CD4-positive, CD25-positive, alpha-beta regulatory T cell (primary cell): ENCODE results near the gene ARHGAP44. TPM values are rescaled to one million over a fixed set of nuclear protein-coding genes. Genes with fewer than 3 reads are reported as not detected.

Experiments
- ATAC-seq, 2 donors: fragments of 150-1000 bp; cut with Tn5 transposase; one replicate each; pipeline ENCODE4 v1.10.0; 2021; ENCODE audit warnings: low read depth in 2 of 2, moderate number of reproducible peaks in 2 of 2, moderate library complexity in 1 of 2
- DNase-seq, 3 donors: peaks; one replicate each; pipeline versions ENCODE4 v3.0.0 to v3.0.0-alpha.2; 2012 to 2022; ENCODE audit warnings: mixed read lengths in 1 of 3
- H3K27ac ChIP-seq: one replicate; pipeline ENCODE4 v1.7.0; 2013; ENCODE audit warnings: mild to moderate bottlenecking, low read length; ENCODE audit not compliant: insufficient read depth, poor library complexity, severe bottlenecking
- H3K27me3 ChIP-seq: one replicate; pipeline ENCODE4 v1.7.0; 2013; ENCODE audit warnings: low read length; ENCODE audit not compliant: control insufficient read depth, insufficient read depth
- H3K36me3 ChIP-seq: one replicate; pipeline ENCODE4 v1.7.0; 2013; ENCODE audit warnings: mild to moderate bottlenecking, low read length, moderate library complexity; ENCODE audit not compliant: control insufficient read depth, insufficient read depth
- H3K4me1 ChIP-seq: 2 replicates; pipeline ENCODE4 v1.7.0; 2013; ENCODE audit warnings: mild to moderate bottlenecking, low read length; ENCODE audit not compliant: insufficient read depth, control insufficient read depth, poor library complexity, severe bottlenecking
- H3K4me3 ChIP-seq: one replicate; pipeline ENCODE4 v1.7.0; 2013; ENCODE audit warnings: low read depth, mild to moderate bottlenecking, low read length, moderate library complexity
- H3K9me3 ChIP-seq, 2 experiments: 1 replicate in 1 of 2; 2 replicates in 1 of 2; pipeline ENCODE4 v1.7.0; 2013; ENCODE audit warnings: low read length in 2 of 2, mild to moderate bottlenecking in 1 of 2, moderate library complexity in 1 of 2; ENCODE audit not compliant: control insufficient read depth in 2 of 2
- H3K27ac Mint-ChIP-seq, 3 donors: one replicate each; pipeline ENCODE4 v1.8.0; 2020 to 2022; ENCODE audit warnings: mild to moderate bottlenecking in 3 of 3, mixed read lengths in 3 of 3, moderate library complexity in 2 of 3
- H3K27me3 Mint-ChIP-seq: one replicate; pipeline ENCODE4 v1.8.0; 2022; ENCODE audit warnings: mild to moderate bottlenecking, mixed read lengths
- H3K36me3 Mint-ChIP-seq: one replicate; pipeline ENCODE4 v1.8.0; 2020; ENCODE audit warnings: mixed read lengths
- H3K4me1 Mint-ChIP-seq, 4 donors: one replicate each; pipeline ENCODE4 v1.8.0; 2020 to 2022; ENCODE audit warnings: mixed read lengths in 4 of 4, mild to moderate bottlenecking in 1 of 4
- H3K4me3 Mint-ChIP-seq, 4 donors: one replicate each; pipeline ENCODE4 v1.8.0; 2020 to 2022; ENCODE audit warnings: mild to moderate bottlenecking in 4 of 4, mixed read lengths in 4 of 4, moderate library complexity in 3 of 4
- H3K9me3 Mint-ChIP-seq, 7 donors: one replicate each; pipeline ENCODE4 v1.8.0; 2020 to 2022; ENCODE audit warnings: mixed read lengths in 7 of 7, mild to moderate bottlenecking in 3 of 7, moderate library complexity in 2 of 7
- polyA plus RNA-seq, 4 donors: library from polyadenylated mRNA; unstranded; fragments of 300-500 nt; fragmentation: Illumina TruSeq; gene quantifications; one replicate each; pipeline ENCODE4 v1.2.3, GENCODE V29; 2021
- total RNA-seq: library from RNA; stranded (reverse); gene quantifications from one replicate; pipeline ENCODE4 v1.2.3, GENCODE V29; 2022

ARHGAP44 gene, protein sequence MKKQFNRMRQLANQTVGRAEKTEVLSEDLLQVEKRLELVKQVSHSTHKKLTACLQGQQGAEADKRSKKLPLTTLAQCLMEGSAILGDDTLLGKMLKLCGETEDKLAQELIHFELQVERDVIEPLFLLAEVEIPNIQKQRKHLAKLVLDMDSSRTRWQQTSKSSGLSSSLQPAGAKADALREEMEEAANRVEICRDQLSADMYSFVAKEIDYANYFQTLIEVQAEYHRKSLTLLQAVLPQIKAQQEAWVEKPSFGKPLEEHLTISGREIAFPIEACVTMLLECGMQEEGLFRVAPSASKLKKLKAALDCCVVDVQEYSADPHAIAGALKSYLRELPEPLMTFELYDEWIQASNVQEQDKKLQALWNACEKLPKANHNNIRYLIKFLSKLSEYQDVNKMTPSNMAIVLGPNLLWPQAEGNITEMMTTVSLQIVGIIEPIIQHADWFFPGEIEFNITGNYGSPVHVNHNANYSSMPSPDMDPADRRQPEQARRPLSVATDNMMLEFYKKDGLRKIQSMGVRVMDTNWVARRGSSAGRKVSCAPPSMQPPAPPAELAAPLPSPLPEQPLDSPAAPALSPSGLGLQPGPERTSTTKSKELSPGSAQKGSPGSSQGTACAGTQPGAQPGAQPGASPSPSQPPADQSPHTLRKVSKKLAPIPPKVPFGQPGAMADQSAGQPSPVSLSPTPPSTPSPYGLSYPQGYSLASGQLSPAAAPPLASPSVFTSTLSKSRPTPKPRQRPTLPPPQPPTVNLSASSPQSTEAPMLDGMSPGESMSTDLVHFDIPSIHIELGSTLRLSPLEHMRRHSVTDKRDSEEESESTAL
- total RNA-seq (not detected), polyA plus RNA-seq (under 1 TPM in 2 of 4 donors, not detected in 2; 0.10 to 0.95 TPM)

DNA sequence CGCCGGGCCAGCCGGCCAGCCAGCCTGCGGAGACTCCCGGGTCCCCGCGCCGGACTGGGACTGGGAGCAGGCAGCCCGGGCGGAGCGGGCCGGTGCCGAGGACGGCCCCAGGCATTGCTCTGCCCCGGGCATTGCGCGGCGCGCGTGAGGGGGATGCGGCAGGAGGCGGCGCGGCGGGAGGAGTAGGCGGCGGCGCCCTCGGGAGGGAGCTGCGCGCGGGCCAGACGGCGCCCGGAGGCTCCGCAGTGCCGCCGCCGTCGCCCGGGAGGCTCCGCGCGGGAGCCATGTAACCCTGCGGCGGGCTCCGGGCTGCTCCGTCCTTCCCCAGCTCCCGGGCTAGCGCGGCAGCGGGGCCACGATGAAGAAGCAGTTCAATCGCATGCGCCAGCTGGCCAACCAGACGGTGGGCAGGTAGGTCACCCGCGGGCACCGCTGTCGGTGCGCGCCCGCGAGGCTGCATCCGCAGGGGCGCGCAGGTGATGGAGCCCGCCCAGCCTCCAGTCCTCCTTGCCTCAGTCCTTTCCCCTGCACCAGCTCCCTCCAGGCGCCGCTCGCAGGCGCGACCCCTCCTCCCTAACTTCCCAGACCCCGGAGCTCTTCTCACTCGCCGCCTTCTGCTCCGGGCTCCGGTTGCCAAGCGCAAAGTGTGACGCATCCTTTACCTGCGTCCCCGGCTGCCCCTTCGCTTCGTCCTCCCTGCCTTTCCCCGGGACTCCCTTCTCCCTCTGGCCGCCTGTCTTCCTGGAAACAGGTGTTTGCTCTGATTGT is at the start of gene ARHGAP44:
TSS of gene ARHGAP44 (plus strand) at position 18 of the 768 bp plus-strand sequence. CDS start at position 359, 341 bp downstream.
- Histone ChIP-seq H3K27me3 (peaks cover 11% of the 10 kb centered on the region), H3K27ac (no peak within 1 kb of the TSS), H3K9me3 (no peaks in the 10 kb centered on the region), H3K4me3 (no peak within 1 kb of the TSS), H3K36me3 (no peaks in the 10 kb centered on the region), H3K4me1 (no peaks in the 10 kb centered on the region)
- no peaks in the 10 kb centered on the region for H3K36me3 Mint-ChIP-seq
- ATAC-seq, result no peak
- peaks cover 0 to 6% (median 3%) of the 10 kb centered on the region in 7 donors for H3K9me3 Mint-ChIP-seq
- H3K4me3 Mint-ChIP-seq, result peak within 1 kb of the TSS in 3 of 4 donors; percentile 53 to 82 (median 68)
- DNase-seq, result peak in 1 of 3 donors; percentile 5
- H3K27ac Mint-ChIP-seq, result no peak within 1 kb of the TSS
- H3K27me3 Mint-ChIP-seq, result peaks cover 23% of the 10 kb centered on the region
- peaks cover 0 to 11% (median 0%) of the 10 kb centered on the region in 4 donors for H3K4me1 Mint-ChIP-seq

DNA sequence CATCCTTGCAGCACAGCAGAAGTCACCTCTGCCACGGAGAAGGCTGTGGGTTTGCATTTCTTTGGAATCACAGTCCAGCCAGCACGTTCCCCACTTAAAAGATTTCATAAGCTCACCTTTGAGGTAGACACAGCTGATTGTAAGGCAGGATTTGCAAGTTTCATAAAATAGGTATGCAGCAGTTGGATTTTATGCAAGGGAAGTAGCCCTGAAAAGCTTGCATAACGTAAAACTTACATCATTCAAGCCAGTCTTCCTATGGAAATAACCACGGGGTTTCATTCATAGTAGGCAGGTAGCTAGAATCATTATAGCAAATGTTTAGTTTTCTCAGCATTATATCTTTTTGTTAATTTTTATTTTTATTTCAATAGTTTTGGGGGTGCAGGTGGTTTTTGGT is 49.8 kb upstream of the ARHGAP44 start:
- Mint-ChIP-seq H3K27me3 (no peaks in the 10 kb centered on the region), H3K36me3 (no peaks in the 10 kb centered on the region), H3K4me3 (no peak overlapping the region), H3K4me1 (no peaks in the 10 kb centered on the region), H3K9me3 (peaks cover 0 to 2% (median 0%) of the 10 kb centered on the region in 7 donors), H3K27ac (no peak overlapping the region)
- Histone ChIP-seq H3K36me3 (no peaks in the 10 kb centered on the region), H3K9me3 (no peaks in the 10 kb centered on the region), H3K27ac (no peak overlapping the region), H3K4me3 (no peak overlapping the region), H3K4me1 (no peaks in the 10 kb centered on the region), H3K27me3 (no peaks in the 10 kb centered on the region)
- DNase-seq, result no peak
- no peak for ATAC-seq

DNA sequence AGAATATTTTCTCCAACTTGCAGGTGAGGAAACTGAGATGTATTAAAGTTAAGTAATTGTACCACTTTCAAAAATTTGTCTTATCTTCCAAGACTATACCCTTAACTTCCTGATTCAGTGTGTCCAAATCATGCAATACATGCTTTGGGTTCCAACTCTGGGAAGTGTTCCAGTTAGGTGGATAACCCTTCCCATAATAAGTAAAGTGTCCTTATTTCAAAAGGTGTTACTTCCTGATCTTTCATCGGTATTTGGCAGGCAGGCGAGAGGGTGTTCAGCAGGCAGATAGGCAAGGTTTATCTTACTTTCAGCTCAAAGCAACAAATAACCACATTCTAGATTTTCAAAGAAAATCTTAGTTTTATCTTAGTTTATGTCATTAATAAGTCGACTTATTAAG is 46.3 kb upstream of the ARHGAP44 start:
- Mint-ChIP-seq H3K27ac (no peak overlapping the region), H3K36me3 (no peaks in the 10 kb centered on the region), H3K9me3 (peaks cover 0 to 6% (median 1%) of the 10 kb centered on the region in 7 donors), H3K27me3 (no peaks in the 10 kb centered on the region), H3K4me1 (no peaks in the 10 kb centered on the region), H3K4me3 (no peak overlapping the region)
- ATAC-seq (no peak), DNase-seq (no peak)
- Histone ChIP-seq H3K4me3 (no peak overlapping the region), H3K36me3 (no peaks in the 10 kb centered on the region), H3K27ac (no peak overlapping the region), H3K27me3 (no peaks in the 10 kb centered on the region), H3K4me1 (no peaks in the 10 kb centered on the region), H3K9me3 (no peaks in the 10 kb centered on the region)

DNA sequence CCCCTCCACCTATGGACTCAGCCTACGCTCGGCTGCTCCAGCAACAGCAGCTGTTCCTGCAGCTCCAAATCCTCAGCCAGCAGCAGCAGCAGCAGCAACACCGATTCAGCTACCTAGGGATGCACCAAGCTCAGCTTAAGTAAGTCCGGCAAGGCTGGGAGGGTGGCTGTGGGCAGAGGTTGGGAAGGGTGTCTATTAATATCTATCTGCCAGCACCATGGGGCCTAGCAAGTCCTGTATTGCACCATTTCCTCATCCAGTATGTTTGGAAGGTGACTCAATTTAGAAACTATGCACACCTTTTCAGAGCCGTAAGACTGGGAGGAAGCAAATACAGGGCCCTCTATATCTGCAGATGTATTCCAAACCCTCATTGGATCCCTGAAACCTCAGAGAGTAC is 45.0 kb upstream of the ARHGAP44 start:
- ATAC-seq (no peak), DNase-seq (no peak)
- H3K9me3 ChIP-seq, result no peaks in the 10 kb centered on the region
- H3K27ac ChIP-seq, result no peak overlapping the region
- Mint-ChIP-seq H3K27ac (no peak overlapping the region), H3K9me3 (peaks cover 0 to 6% (median 1%) of the 10 kb centered on the region in 7 donors), H3K4me3 (no peak overlapping the region), H3K27me3 (no peaks in the 10 kb centered on the region), H3K36me3 (no peaks in the 10 kb centered on the region), H3K4me1 (no peaks in the 10 kb centered on the region)
- H3K27me3 ChIP-seq, result no peaks in the 10 kb centered on the region
- no peak overlapping the region for H3K4me3 ChIP-seq
- no peaks in the 10 kb centered on the region for H3K36me3 ChIP-seq
- H3K4me1 ChIP-seq, result no peaks in the 10 kb centered on the region

DNA sequence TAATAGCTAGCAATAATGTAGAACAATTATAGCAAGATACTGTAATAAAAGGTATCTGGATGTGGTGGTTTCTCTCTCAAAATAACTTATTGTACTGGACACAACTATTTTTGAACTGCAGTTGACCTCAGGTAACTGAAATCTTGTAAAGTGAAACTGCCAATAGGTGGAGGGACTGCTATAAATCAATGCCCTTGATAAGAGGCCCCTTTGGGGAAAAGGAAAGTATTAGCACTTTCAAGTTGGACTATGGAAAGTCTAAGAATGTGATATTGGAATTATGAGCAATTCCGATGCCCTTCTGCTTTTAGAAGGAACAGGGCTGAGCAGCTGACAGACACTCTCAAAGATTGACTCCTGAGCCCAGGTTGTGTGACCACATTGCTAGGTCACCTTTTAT is 44.5 kb upstream of the ARHGAP44 start:
- no peaks in the 10 kb centered on the region for H3K4me1 ChIP-seq
- H3K27me3 ChIP-seq, result no peaks in the 10 kb centered on the region
- Mint-ChIP-seq H3K9me3 (peaks cover 0 to 6% (median 1%) of the 10 kb centered on the region in 7 donors), H3K27me3 (no peaks in the 10 kb centered on the region), H3K36me3 (no peaks in the 10 kb centered on the region), H3K27ac (no peak overlapping the region), H3K4me1 (no peaks in the 10 kb centered on the region), H3K4me3 (no peak overlapping the region)
- H3K36me3 ChIP-seq, result no peaks in the 10 kb centered on the region
- ATAC-seq (no peak), DNase-seq (no peak)
- no peak overlapping the region for H3K4me3 ChIP-seq
- H3K9me3 ChIP-seq, result no peaks in the 10 kb centered on the region
- no peak overlapping the region for H3K27ac ChIP-seq

DNA sequence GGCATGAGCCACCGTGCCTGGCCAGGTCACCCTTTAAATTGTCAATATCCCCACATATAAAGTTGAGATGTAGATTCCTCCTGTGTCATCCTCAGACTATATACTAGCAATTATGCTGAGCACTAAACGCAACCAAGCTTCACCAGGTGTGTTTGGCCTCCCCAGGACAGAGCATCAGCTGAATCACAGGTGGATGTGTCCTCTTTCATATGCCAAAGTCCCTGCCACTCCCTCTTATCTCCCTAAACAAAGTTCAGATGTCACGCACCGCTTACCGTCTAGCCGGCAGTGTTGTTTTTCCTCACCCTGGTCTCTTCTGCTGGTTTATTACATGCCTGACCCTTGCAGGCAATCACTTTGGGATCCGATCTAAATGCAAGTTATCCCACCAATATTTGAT is 43.8 kb upstream of the ARHGAP44 start:
- Mint-ChIP-seq H3K27ac (no peak overlapping the region), H3K36me3 (no peaks in the 10 kb centered on the region), H3K9me3 (peaks cover 0 to 6% (median 1%) of the 10 kb centered on the region in 7 donors), H3K4me3 (no peak overlapping the region), H3K27me3 (no peaks in the 10 kb centered on the region), H3K4me1 (no peaks in the 10 kb centered on the region)
- Histone ChIP-seq H3K27ac (no peak overlapping the region), H3K4me3 (no peak overlapping the region), H3K9me3 (no peaks in the 10 kb centered on the region), H3K4me1 (no peaks in the 10 kb centered on the region), H3K27me3 (no peaks in the 10 kb centered on the region), H3K36me3 (no peaks in the 10 kb centered on the region)
- ATAC-seq (no peak), DNase-seq (no peak)

DNA sequence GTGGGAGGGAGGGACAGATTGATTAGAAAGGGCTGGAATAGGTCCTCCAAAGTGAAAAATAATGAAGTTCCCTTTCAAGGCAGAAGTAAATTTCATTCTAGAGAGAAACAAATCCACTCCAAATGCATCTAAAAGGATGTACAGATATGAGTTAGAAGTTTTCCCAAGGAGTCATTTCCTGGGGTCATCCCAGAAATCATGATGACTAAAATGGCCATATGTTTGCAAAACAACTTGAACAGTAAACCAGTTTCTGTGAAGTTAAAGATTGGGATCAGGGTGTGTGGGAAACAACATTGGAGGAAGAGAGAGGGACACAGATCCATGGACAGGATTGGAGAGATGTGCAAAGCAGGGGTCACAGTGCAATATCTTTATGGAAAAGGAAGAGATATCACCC is 32.5 kb upstream of the ARHGAP44 start:
- no peaks in the 10 kb centered on the region for H3K4me1 ChIP-seq
- Mint-ChIP-seq H3K4me3 (peak overlapping the region in 1 of 4 donors; percentile 52), H3K4me1 (no peaks in the 10 kb centered on the region), H3K9me3 (peaks cover 0 to 7% (median 3%) of the 10 kb centered on the region in 7 donors), H3K27ac (no peak overlapping the region), H3K27me3 (no peaks in the 10 kb centered on the region), H3K36me3 (no peaks in the 10 kb centered on the region)
- H3K27me3 ChIP-seq, result no peaks in the 10 kb centered on the region
- no peaks in the 10 kb centered on the region for H3K36me3 ChIP-seq
- DNase-seq (no peak), ATAC-seq (no peak)
- H3K4me3 ChIP-seq, result no peak overlapping the region
- no peak overlapping the region for H3K27ac ChIP-seq
- H3K9me3 ChIP-seq, result no peaks in the 10 kb centered on the region
